HepG2 (cell line): ENCODE results near the gene PTGER3. TPM values are rescaled to one million over a fixed set of nuclear protein-coding genes. Genes with fewer than 3 reads are reported as not detected.

Experiments
- ATF2 ChIP-seq: sonication (generic); formaldehyde crosslinking; IDR thresholded peaks from 2 replicates; pipeline ENCODE4 v1.4.0; 2020; ENCODE audit warnings: missing genetic modification reagents
- JDP2 ChIP-seq: sonication (generic); formaldehyde crosslinking; IDR thresholded peaks from 2 replicates; pipeline ENCODE4 v1.8.1; 2022; ENCODE audit warnings: missing genetic modification reagents, borderline replicate concordance
- KLF16 ChIP-seq, 2 experiments: sonication (generic) in 1 of 2; formaldehyde crosslinking in 1 of 2; IDR thresholded peaks; 2 replicates each; pipeline versions ENCODE4 v1.6.1 to v1.8.0; 2016 to 2023; ENCODE audit warnings: missing genetic modification reagents in 2 of 2, missing compliant biosample characterization in 1 of 2
- NCOA2 ChIP-seq: sonication (generic); formaldehyde crosslinking; IDR thresholded peaks from 2 replicates; pipeline ENCODE4 v1.8.0; 2022; ENCODE audit warnings: inconsistent platforms
- NCOA5 ChIP-seq: sonication (generic); formaldehyde crosslinking; IDR thresholded peaks from 2 replicates; pipeline ENCODE4 v1.4.0; 2020; ENCODE audit warnings: missing genetic modification reagents
- ONECUT2 ChIP-seq: sonication (generic); formaldehyde crosslinking; IDR thresholded peaks from 2 replicates; pipeline ENCODE4 v1.4.0; 2020; ENCODE audit warnings: missing genetic modification reagents
- PAF1 ChIP-seq: IDR thresholded peaks from 2 replicates; pipeline ENCODE4 v1.6.1; 2016; ENCODE audit warnings: missing genetic modification reagents, missing compliant biosample characterization
- PREB ChIP-seq: sonication (generic); formaldehyde crosslinking; IDR thresholded peaks from 2 replicates; pipeline ENCODE4 v1.4.0; 2020; ENCODE audit warnings: missing genetic modification reagents
- RFX5 ChIP-seq: IDR thresholded peaks from 2 replicates; pipeline ENCODE4 v1.6.1; 2011; ENCODE audit warnings: low read depth, low read length, improper control_type of control experiment
- RNF219 ChIP-seq: sonication (generic); formaldehyde crosslinking; IDR thresholded peaks from 2 replicates; pipeline ENCODE4 v1.5.0; 2020; ENCODE audit warnings: mild to moderate bottlenecking, missing genetic modification reagents
- SMAD1 ChIP-seq: sonication (generic); formaldehyde crosslinking; IDR thresholded peaks from 2 replicates; pipeline ENCODE4 v1.4.0; 2020; ENCODE audit warnings: missing genetic modification reagents, low read depth, mild to moderate bottlenecking, borderline replicate concordance
- SMARCC2 ChIP-seq: fragments of 450-650 bp; IDR thresholded peaks from 2 replicates; pipeline ENCODE4 v1.6.1; 2017; ENCODE audit warnings: antibody characterized with exemption, mild to moderate bottlenecking
- ZFP36L2 ChIP-seq: sonication (generic); formaldehyde crosslinking; IDR thresholded peaks from 2 replicates; pipeline ENCODE4 v1.4.0; 2020; ENCODE audit warnings: missing genetic modification reagents
- ZNF18 ChIP-seq: sonication (generic); formaldehyde crosslinking; IDR thresholded peaks from 2 replicates; pipeline ENCODE4 v1.8.0; 2022; ENCODE audit warnings: mild to moderate bottlenecking, missing genetic modification reagents; ENCODE audit not compliant: insufficient replicate concordance
- ZSCAN29 ChIP-seq: sonication (generic); formaldehyde crosslinking; conservative IDR thresholded peaks from 2 replicates; pipeline ENCODE4 v1.4.0; 2020; ENCODE audit warnings: mild to moderate bottlenecking, missing genetic modification reagents
- polyA plus RNA-seq, 8 experiments: library from polyadenylated mRNA; depleted of rRNA in 3 of 8; stranded (reverse) in 7 of 8; unstranded in 1 of 8; fragments of >200 nt; fragmentation: Illumina TruSeq in 4 of 8; extraction: Trizol in 4 of 8; gene quantifications; 2 replicates each; pipeline versions ENCODE4 v1.2.1 to v1.2.3, GENCODE V29; 2011 to 2016; ENCODE audit warnings: low read depth in 4 of 8, missing spikeins in 1 of 8, mixed read lengths in 1 of 8; ENCODE audit not compliant: insufficient read depth in 1 of 8
- total RNA-seq, 5 experiments: library from RNA; depleted of rRNA; stranded (reverse); fragments of >200 nt; fragmentation: Illumina TruSeq; extraction: Trizol; gene quantifications; 2 replicates each; pipeline ENCODE4 v1.2.3, GENCODE V29; 2016; ENCODE audit warnings: low read depth in 1 of 5
- TF ChIP-seq, protein P1 (sequence below): sonication (generic); formaldehyde crosslinking; conservative IDR thresholded peaks from 2 replicates; pipeline ENCODE4 v1.4.0; 2020; ENCODE audit warnings: mild to moderate bottlenecking, missing genetic modification reagents, moderate library complexity

The PTGER3 gene
- total and polyA plus RNA-seq, 2 of the 13 experiments (the other 11 are each of a cell fraction or from before 2014, with no cell fraction given) = 0.01 TPM; not detected in 1

GRCh38 chr1:71080739-71081696 lies 33.4 kb upstream of the PTGER3 start, which contains the start of gene ZRANB2 (continued):
- TF ChIP-seq, protein P1, sequence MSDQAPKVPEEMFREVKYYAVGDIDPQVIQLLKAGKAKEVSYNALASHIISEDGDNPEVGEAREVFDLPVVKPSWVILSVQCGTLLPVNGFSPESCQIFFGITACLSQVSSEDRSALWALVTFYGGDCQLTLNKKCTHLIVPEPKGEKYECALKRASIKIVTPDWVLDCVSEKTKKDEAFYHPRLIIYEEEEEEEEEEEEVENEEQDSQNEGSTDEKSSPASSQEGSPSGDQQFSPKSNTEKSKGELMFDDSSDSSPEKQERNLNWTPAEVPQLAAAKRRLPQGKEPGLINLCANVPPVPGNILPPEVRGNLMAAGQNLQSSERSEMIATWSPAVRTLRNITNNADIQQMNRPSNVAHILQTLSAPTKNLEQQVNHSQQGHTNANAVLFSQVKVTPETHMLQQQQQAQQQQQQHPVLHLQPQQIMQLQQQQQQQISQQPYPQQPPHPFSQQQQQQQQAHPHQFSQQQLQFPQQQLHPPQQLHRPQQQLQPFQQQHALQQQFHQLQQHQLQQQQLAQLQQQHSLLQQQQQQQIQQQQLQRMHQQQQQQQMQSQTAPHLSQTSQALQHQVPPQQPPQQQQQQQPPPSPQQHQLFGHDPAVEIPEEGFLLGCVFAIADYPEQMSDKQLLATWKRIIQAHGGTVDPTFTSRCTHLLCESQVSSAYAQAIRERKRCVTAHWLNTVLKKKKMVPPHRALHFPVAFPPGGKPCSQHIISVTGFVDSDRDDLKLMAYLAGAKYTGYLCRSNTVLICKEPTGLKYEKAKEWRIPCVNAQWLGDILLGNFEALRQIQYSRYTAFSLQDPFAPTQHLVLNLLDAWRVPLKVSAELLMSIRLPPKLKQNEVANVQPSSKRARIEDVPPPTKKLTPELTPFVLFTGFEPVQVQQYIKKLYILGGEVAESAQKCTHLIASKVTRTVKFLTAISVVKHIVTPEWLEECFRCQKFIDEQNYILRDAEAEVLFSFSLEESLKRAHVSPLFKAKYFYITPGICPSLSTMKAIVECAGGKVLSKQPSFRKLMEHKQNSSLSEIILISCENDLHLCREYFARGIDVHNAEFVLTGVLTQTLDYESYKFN (CRISPR knock-in tag) = 0 out of 2 replicates have a peak, but pooled peaks have one; percentile 14
- TF ChIP-seq NCOA2 (CRISPR knock-in tag) = peak; percentile 27; the same call in 1 of the 2 replicates
- TF ChIP-seq RNF219 (CRISPR knock-in tag) = no peak
- no peak for TF ChIP-seq SMARCC2
- TF ChIP-seq SMAD1 = no peak
- no peak for TF ChIP-seq ATF2 (CRISPR knock-in tag)
- TF ChIP-seq ONECUT2 (CRISPR knock-in tag) = no peak
- no peak for TF ChIP-seq ZFP36L2 (CRISPR knock-in tag)
- TF ChIP-seq PREB (CRISPR knock-in tag) = no peak
- TF ChIP-seq ZSCAN29 = no peak
- no peak for TF ChIP-seq PAF1 (CRISPR knock-in tag)
- TF ChIP-seq ZNF18 (CRISPR knock-in tag) = no peak
- peak in 1 of 2 experiments; percentile 66; a peak in 1 of 4 replicates for TF ChIP-seq KLF16 (CRISPR knock-in tag; IDR thresholded peaks at IDR 0.05)
- TF ChIP-seq RFX5 = no peak
- no peak for TF ChIP-seq NCOA5 (CRISPR knock-in tag)
- no peak for TF ChIP-seq JDP2 (CRISPR knock-in tag)
